GM12874 (cell line): ENCODE data around the gene MMEL1.
A peak's percentile ranks its signal among the peaks of the same experiment; 100 is the strongest.

Source experiments
- CTCF ChIP-seq: IDR thresholded peaks from 2 replicates; pipeline ENCODE4 v1.5.1; 2011; ENCODE audit warnings: low read depth, mild to moderate bottlenecking, control low read depth, low read length, moderate library complexity; ENCODE audit not compliant: insufficient read depth

The MMEL1 gene

DNA sequence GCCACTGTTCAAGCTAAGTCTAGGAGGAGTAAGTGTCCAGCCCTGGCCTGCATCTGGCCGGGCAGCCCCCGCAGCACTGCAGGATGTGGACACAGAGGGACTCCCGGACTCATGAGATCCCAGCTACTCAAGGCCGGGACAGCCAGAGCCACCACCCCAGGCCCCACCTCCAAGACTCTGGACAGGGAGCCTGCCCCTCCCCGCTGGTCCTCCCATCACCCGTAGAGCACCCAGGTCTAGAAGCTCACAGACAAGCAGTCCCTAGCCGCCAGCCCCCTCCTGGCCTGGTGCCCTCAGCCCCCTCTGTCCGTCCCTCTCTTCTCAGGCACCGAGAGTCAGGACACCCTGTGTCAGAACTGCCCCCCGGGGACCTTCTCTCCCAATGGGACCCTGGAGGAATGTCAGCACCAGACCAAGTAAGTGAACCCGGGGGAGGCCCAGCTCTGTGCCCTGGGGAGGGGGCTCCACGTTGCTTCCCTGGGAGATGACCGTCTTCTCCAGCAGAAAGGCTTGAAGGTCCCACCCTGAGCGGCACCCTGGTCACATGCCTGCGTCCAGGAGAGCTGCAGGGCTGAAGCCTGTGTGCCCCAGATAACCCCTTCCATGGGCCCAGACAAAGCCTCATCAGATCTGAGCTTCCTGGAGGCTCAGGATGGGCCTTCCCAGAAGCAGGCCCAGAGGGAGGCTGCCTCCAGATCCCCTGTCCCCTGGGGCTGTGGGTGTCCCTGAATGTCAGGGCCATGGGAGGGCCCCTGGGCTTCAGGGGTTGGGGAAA, 72.3 kb downstream of the MMEL1 start:
- no peak for TF ChIP-seq CTCF

GRCh38 chr1:2559509-2560298, 73.1 kb downstream of the MMEL1 start:
- no peak for TF ChIP-seq CTCF

GRCh38 chr1:2558861-2559260, 74.0 kb downstream of the MMEL1 start:
- TF ChIP-seq CTCF, result no peak

DNA sequence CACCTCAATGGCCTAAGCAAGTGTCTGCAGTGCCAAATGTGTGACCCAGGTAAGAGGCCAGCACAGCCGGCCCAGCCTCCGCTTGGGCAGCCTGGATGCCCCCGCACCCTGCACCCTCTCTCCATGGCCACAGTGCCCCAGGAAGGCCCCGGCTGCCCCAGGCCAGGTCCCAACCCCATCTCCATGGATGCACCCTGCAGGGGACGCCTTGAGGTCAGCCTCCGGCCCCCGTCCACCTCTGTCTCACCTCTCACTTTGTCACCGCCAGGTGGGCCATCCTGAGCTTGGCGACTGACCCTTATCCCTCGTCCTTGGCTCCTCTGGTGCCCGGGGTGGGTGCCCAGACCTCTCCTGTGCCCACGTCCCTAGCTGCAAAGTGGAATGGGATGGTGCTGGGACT, 74.4 kb downstream of the MMEL1 start:
- no peak for TF ChIP-seq CTCF

DNA sequence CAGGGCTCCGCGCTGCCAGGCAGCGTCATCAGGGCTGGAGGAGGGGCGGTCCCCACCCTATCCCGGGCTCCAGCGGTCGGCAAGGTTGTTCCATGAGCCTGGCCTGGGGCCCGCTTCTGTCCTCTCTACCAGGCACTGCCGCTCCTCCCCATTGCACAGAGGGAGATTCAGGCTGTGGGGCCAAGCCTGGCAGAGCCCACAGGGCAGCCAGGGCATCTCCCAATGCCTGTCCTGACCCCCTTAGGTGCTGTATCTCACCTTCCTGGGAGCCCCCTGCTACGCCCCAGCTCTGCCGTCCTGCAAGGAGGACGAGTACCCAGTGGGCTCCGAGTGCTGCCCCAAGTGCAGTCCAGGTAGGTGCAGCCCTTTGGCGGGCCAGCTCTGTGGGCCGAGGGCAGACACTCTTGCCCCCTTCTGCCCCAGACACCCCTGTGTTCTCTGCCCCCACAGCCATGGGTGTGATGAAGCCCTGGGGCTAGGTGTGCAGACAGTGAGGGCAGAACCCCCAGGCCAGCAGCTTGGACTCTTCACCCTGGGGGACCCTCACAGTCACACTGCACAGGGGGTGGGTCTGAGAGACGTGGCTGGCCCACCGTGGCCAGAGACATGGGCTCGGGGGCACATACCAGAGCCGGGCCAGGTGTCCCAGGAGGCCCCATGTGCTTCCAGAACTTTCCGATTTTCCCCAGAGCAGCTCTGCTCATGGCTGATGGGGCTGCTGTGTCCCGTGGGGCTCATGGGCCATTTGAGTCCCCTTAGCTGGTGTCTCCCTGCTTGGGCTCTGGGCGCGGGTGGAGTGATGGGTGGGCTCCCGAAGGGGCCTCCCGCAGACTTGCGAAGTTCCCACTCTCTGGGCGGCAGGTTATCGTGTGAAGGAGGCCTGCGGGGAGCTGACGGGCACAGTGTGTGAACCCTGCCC, 75.1 kb downstream of the MMEL1 start:
- TF ChIP-seq CTCF, result no peak

GRCh38 chr1:2556678-2557481, 75.9 kb downstream of the MMEL1 start:
- peak; percentile 40 for TF ChIP-seq CTCF
